Pancreas (tissue), 10 donors: ENCODE measurements around the gene COL16A1. TPM values are rescaled to one million over a fixed set of nuclear protein-coding genes. Genes with fewer than 3 reads are reported as not detected.

ENCODE experiments used
- ATAC-seq, 4 donors: fragments of 200-7000 bp; cut with Tn5 transposase; one replicate each; pipeline versions ENCODE4 v1.8.0 to v1.9.1; 2020; ENCODE audit warnings: mild to moderate bottlenecking in 4 of 4, moderate library complexity in 4 of 4
- DNase-seq, 6 donors: peaks; one replicate each; pipeline ENCODE4 v3.0.0-alpha.2; 2020
- FAIRE-seq: peaks from 2 replicates; lab custom pipeline; 2012; peaks lifted over from hg19 to GRCh38; lab: Jason Lieb, UNC
- H3K27ac ChIP-seq, 4 donors: fragments of 200-600 bp; sonication (generic); 1 replicate in 3 of 4; 2 replicates in 1 of 4; pipeline versions ENCODE4 v1.5.0 to v1.8.0; 2020
- H3K27me3 ChIP-seq, 4 donors: fragments of 200-600 bp; one replicate each; pipeline ENCODE4 v1.8.0; 2021
- H3K36me3 ChIP-seq, 3 donors: fragments of 200-600 bp; sonication (generic) in 1 of 3; one replicate each; pipeline versions ENCODE4 v1.5.0 to v1.8.0; 2020 to 2021
- H3K4me1 ChIP-seq, 3 donors: fragments of 200-600 bp; one replicate each; pipeline ENCODE4 v1.8.0; 2021
- H3K4me3 ChIP-seq, 4 donors: fragments of 200-600 bp; sonication (generic) in 2 of 4; one replicate each; pipeline versions ENCODE4 v1.5.0 to v1.8.0; 2020 to 2021
- H3K9me3 ChIP-seq, 4 donors: fragments of 200-600 bp; one replicate each; pipeline ENCODE4 v1.8.0; 2021
- WGBS, 2 donors: extraction: QIAGEN DNeasy Blood & Tissue Kit; methylation state at CpG; one replicate each; pipeline ENCODE4 v1.1.7; 2013; 5-methylcytosine and 5-hydroxymethylcytosine counted together
- intact Hi-C, 3 donors: fragments of 100-400 bp; cut with DNase I; formaldehyde crosslinking; loops; one replicate each; pipeline versions ENCODE4 v1.11.1 to v1.14.2; 2022
- polyA plus RNA-seq, 2 donors: library from polyadenylated mRNA; stranded (reverse); fragments of 200-250 nt; gene quantifications; one replicate each; pipeline ENCODE4 v1.2.3, GENCODE V29; 2013
- total RNA-seq, 6 donors: library from RNA; stranded (reverse); fragmentation: NEBNext Ultra II Directional in 4 of 6; extraction: Animal tissue kit (Norgen Biotek cat#: 25700) in 4 of 6; gene quantifications; one replicate each; pipeline versions ENCODE4 v1.2.1 to v1.2.4, GENCODE V29; 2021 to 2023
- TF ChIP-seq, protein P1 (sequence below), 4 donors: fragments of 200-600 bp; sonication (generic) in 3 of 4; IDR thresholded peaks; one replicate each; pipeline versions ENCODE4 v1.5.0 to v1.8.0; 2021; ENCODE audit warnings: antibody characterized with exemption in 4 of 4
- donor health status: healthy with polysubstance abuse.
- donor health status: DM: no; HTN: no; CAD: no; lungs with moderate emphysema.
- donor health status: DM: no; HTN: no; CAD: no.
- donor health status: control.
- donor health status: control.
- donor health status: Bipolar disorder and iron deficiency.
- donor health status: DM: yes; HTN: yes; CAD: no.
- donor health status: DM: no; HTN: no; CAD: no.
- donor health status: DM: no; HTN: no; CAD: no.
- donor health status: DM: yes; HTN: yes; CAD: no.

Gene COL16A1
- total and polyA plus RNA-seq, 8 donors = 3.3 to 26.7 (median 11.2) TPM

DNA sequence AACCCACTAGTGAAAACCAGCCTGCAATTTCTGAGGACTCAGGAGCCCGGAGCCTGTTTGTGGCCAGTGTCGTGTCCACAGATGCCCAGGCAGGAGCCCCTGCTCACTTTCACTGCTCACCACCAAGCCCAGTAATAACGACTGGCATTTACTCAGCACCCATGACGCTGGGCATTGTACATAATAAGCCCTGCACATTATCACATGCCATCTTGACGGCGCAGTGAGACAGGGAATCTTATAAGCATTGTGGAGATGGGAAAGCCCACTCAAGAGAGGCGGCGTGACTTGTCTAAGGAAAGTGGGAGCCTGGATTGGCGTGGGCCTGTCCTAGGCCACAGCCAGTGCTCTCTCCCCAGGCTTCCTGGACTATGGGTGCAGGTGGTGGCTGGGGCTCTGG, 30.4 kb downstream of the COL16A1 start:
- Histone ChIP-seq H3K4me1 (peaks cover 0 to 8% (median 6%) of the 10 kb centered on the region in 3 donors), H3K4me3 (no peak overlapping the region), H3K9me3 (no peaks in the 10 kb centered on the region), H3K27ac (no peak overlapping the region), H3K36me3 (no peaks in the 10 kb centered on the region), H3K27me3 (no peaks in the 10 kb centered on the region)
- FAIRE-seq = no peak
- WGBS, 2 donors = 87 to 90% methylated on average over 9 of the region's 9 CpGs
- no peak for DNase-seq
- intact Hi-C loops = no loop called here
- TF ChIP-seq, protein P1, sequence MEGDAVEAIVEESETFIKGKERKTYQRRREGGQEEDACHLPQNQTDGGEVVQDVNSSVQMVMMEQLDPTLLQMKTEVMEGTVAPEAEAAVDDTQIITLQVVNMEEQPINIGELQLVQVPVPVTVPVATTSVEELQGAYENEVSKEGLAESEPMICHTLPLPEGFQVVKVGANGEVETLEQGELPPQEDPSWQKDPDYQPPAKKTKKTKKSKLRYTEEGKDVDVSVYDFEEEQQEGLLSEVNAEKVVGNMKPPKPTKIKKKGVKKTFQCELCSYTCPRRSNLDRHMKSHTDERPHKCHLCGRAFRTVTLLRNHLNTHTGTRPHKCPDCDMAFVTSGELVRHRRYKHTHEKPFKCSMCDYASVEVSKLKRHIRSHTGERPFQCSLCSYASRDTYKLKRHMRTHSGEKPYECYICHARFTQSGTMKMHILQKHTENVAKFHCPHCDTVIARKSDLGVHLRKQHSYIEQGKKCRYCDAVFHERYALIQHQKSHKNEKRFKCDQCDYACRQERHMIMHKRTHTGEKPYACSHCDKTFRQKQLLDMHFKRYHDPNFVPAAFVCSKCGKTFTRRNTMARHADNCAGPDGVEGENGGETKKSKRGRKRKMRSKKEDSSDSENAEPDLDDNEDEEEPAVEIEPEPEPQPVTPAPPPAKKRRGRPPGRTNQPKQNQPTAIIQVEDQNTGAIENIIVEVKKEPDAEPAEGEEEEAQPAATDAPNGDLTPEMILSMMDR (IDR thresholded peaks at IDR 0.05) = no peak
- ATAC-seq = no peak

DNA sequence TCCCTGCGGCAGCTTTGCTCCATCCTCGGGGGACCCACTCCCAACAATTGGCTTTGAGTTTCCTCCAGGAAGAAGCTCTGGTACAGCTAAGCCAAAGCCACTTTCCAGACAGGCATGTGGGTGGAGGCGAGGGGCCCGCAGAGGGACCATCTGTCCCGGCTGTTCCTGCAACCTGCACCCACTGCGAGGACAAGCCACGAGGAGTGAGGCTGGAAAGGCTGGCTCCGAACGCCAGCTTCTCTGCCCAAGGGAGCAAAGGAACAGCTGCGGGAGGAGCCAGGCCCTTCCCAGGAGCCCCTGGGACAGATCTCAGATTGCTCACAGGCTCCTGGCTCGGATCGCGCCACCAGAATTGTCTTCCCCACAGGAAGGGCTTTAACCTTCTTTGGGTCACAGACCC, 30.8 kb downstream of the COL16A1 start:
- no peak overlapping the region for H3K27ac ChIP-seq
- TF ChIP-seq, protein P1 (IDR thresholded peaks at IDR 0.05) = no peak
- peaks cover 0 to 8% (median 6%) of the 10 kb centered on the region in 3 donors for H3K4me1 ChIP-seq
- WGBS, 2 donors = 76 to 90% methylated on average over 13 of the region's 13 CpGs
- FAIRE-seq (no peak), DNase-seq (no peak), ATAC-seq (no peak)
- intact Hi-C loops = no loop called here
- H3K9me3 ChIP-seq = no peaks in the 10 kb centered on the region
- H3K4me3 ChIP-seq = no peak overlapping the region
- H3K36me3 ChIP-seq = no peaks in the 10 kb centered on the region
- no peaks in the 10 kb centered on the region for H3K27me3 ChIP-seq

DNA sequence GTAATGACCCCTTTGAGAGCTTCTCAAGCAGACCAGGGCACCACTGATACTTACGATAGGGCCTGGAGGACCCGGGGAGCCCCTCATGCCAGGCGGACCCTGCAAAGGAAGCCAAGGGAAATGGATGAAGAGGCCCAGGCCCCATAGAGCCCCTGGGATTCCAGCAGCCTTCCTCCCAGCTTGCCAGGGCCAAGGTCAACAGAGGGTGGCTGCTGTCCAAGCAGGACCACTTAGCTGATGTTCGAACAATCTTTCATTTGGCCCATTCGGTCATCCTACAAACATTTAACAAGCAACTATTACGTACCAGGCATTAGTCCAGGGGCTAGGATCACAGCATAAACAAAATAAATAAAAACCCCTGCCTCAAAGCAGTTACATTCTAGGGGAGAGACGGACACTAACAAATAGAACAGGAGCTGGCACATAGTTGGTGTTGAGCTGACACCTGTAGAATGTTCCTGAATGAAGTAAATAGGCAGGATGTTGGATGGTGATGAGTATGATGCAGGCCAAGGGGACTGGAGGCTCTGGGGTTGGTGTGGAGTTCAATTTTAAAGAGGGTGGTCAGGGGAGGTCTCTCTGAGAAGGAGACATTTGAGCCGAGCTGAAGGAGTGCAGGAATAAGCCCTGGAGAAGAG, 32.1 kb downstream of the COL16A1 start:
- 68 to 80% methylated on average over 7 to 8 of the region's 8 CpGs for WGBS, 2 donors
- Histone ChIP-seq H3K4me1 (peaks cover 0 to 8% (median 6%) of the 10 kb centered on the region in 3 donors), H3K9me3 (no peaks in the 10 kb centered on the region), H3K27ac (no peak overlapping the region), H3K4me3 (no peak overlapping the region), H3K36me3 (no peaks in the 10 kb centered on the region), H3K27me3 (no peaks in the 10 kb centered on the region)
- no peak for DNase-seq
- no peak for ATAC-seq
- FAIRE-seq = no peak
- TF ChIP-seq, protein P1 (IDR thresholded peaks at IDR 0.05) = no peak
- intact Hi-C loops = no loop called here

DNA sequence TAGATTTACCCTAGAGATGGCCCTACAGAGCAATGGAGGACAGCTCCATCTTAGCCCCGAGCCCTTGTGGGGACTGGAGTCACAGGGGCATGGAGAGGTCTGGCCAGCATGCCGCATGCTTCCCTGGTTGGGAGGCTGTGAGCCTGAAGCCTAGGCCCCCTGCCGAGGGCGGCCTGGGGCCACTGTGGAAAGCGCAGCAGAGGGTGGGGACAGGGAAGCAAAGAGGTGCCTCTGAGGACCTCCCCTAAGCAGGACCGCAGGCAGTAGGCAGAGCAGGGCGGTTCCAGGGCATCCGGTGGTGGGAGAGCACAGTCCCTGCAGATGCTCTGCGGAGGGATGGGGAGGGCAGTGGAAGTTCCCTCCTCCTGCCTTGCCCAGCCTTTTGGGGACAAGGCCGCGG, 32.7 kb downstream of the COL16A1 start:
- intact Hi-C loops = no loop called here
- DNase-seq (no peak), ATAC-seq (no peak), FAIRE-seq (no peak)
- Histone ChIP-seq H3K9me3 (no peaks in the 10 kb centered on the region), H3K27ac (no peak overlapping the region), H3K27me3 (no peaks in the 10 kb centered on the region), H3K4me1 (peaks cover 0 to 8% (median 6%) of the 10 kb centered on the region in 3 donors), H3K4me3 (no peak overlapping the region), H3K36me3 (no peaks in the 10 kb centered on the region)
- TF ChIP-seq, protein P1 (IDR thresholded peaks at IDR 0.05) = no peak
- WGBS, 2 donors = 85% methylated on average over 11 of the region's 11 CpGs

DNA sequence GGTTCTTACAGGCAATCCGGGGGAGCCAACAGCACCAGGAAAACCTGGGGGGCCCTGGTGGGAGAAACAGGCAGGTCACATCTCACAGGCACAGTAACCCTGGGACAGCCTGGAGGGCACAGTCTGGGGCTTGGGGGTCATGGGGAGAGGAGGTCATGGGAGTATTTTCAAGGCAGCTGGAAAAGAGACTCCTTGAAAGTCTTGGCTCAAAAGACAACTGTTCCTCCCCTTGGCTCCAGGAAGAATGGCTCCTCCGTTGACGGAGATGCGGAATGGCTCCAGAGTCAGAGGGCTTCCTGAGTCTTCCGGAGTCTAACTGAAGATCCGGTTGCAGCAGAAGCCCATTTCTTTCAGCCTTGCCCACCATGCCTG, 33.2 kb downstream of the COL16A1 start:
- intact Hi-C loops = no loop called here
- Histone ChIP-seq H3K4me3 (no peak overlapping the region), H3K27me3 (no peaks in the 10 kb centered on the region), H3K36me3 (no peaks in the 10 kb centered on the region), H3K4me1 (peaks cover 0 to 8% (median 6%) of the 10 kb centered on the region in 3 donors), H3K9me3 (no peaks in the 10 kb centered on the region), H3K27ac (peak overlapping the region in 2 of 4 donors; percentile 47 to 77)
- ATAC-seq = no peak
- DNase-seq = no peak
- TF ChIP-seq, protein P1 (IDR thresholded peaks at IDR 0.05) = no peak
- no peak for FAIRE-seq
- 62 to 67% methylated on average over 6 of the region's 6 CpGs for WGBS, 2 donors
